Testis (tissue), 3 donors: ENCODE results near the gene TMEM63A. TPM values are rescaled to one million over a fixed set of nuclear protein-coding genes. Genes with fewer than 3 reads are reported as not detected.
"Not testable (repeated sequence)": the region's sequence is repeated elsewhere in the genome, so short reads cannot be mapped to it uniquely, and the experiment has no call there.

Experiments used
- DNase-seq: peaks from one replicate; pipeline ENCODE4 v3.0.0-alpha.2; 2019
- H3K27ac ChIP-seq, 2 donors: fragments of 200-600 bp; sonication (generic); one replicate each; pipeline ENCODE4 v1.5.1; 2019
- H3K27me3 ChIP-seq: fragments of 200-600 bp; sonication (generic); one replicate; pipeline ENCODE4 v1.5.1; 2019
- H3K36me3 ChIP-seq: fragments of 200-600 bp; sonication (generic); one replicate; pipeline ENCODE4 v1.5.1; 2017; ENCODE audit warnings: low read depth; ENCODE audit errors: missing control alignments
- H3K4me1 ChIP-seq: fragments of 200-600 bp; sonication (generic); one replicate; pipeline ENCODE4 v1.5.1; 2019
- H3K4me3 ChIP-seq, 2 donors: fragments of 200-600 bp; sonication (generic); one replicate each; pipeline ENCODE4 v1.5.1; 2017 to 2019
- H3K9me3 ChIP-seq: fragments of 200-600 bp; sonication (generic); one replicate; pipeline ENCODE4 v1.5.1; 2017
- CTCF ChIP-seq, 3 experiments: fragments of 450-650 bp in 2 of 3; fragments of 200-600 bp in 1 of 3; sonication (generic) in 1 of 3; IDR thresholded peaks; one replicate each; pipeline ENCODE4 v1.5.1; 2016 to 2019; ENCODE audit warnings: antibody characterized with exemption in 3 of 3, mild to moderate bottlenecking in 2 of 3, moderate library complexity in 1 of 3
- POLR2A ChIP-seq: fragments of 450-650 bp; IDR thresholded peaks from one replicate; pipeline ENCODE4 v1.6.1; 2017; ENCODE audit warnings: antibody characterized with exemption, mild to moderate bottlenecking, moderate library complexity
- WGBS, 2 donors: methylation state at CpG; one replicate each; pipeline ENCODE4 v1.1.5; 2018; 5-methylcytosine and 5-hydroxymethylcytosine counted together
- intact Hi-C: fragments of 100-400 bp; cut with DNase I; formaldehyde crosslinking; loops from one replicate; pipeline ENCODE4 v1.15.1; 2023; ENCODE audit warnings: low total_unique reads
- polyA plus RNA-seq: library from polyadenylated mRNA; stranded (reverse); fragments of 350-450 nt; fragmentation: Illumina TruSeq; extraction: RNeasy Lipid Tissue Mini Kit (QIAGEN cat#74804); gene quantifications from one replicate; pipeline ENCODE4 v1.2.3, GENCODE V29; 2014; ENCODE audit warnings: low read depth, low replicate concordance; ENCODE audit not compliant: insufficient read depth
- total RNA-seq, 2 donors: library from RNA; depleted of rRNA; stranded (reverse); fragments of >200 nt; gene quantifications; one replicate each; pipeline ENCODE4 v1.2.3, GENCODE V29; 2016

TMEM63A gene
- total and polyA plus RNA-seq, 3 donors from 2014 or later: 13.6 to 51.7 (median 46.9) TPM

DNA sequence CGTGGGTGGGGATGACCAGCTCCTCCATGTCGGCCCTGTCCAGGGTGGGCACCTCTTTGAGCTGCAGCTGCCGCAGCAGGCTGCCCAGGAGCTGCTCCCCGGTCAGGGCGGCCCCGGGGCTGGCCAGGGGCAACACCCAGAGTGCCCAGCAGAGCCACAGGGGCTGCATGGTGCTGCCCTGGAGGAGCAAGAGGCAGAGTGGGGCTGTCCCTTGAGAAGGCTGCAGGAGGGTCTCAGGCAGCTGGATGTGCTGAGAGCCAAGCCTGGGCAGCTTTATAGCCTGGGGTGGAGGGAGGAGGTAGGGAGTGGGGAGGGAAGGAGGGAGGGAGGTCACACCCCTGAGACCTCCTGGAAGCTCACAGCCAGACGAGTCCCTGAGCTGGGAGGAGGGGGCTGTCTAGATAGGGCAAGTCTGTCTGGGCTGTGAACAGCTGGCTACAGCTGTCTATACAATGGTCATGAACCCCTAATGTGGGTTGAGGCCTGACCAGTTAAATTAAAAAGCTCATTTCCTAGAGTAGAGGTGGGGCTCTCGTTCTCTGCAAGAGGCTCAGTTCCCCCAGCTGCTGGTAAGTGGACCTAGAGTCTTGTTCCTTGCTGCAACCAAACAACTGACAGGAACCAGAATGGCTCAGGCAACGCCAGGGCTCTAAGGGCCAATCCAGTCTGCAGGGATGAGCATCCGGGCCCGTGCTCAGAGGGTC, 6.9 kb upstream of the TMEM63A start, which contains the start of gene LEFTY1:
Gene LEFTY1 (minus strand): TSS at position 249 of the 704 bp plus-strand sequence. CDS start 80 bp downstream, at position 169.
- Histone ChIP-seq H3K4me1 (no peaks in the 10 kb centered on the region), H3K27me3 (no peaks in the 10 kb centered on the region), H3K36me3 (no peaks in the 10 kb centered on the region), H3K9me3 (no peaks in the 10 kb centered on the region), H3K4me3 (no peak within 1 kb of the TSS), H3K27ac (no peak within 1 kb of the TSS)
- no peak for TF ChIP-seq CTCF (IDR thresholded peaks at IDR 0.05)
- TF ChIP-seq POLR2A: no peak
- 44 to 68% methylated on average over 2 to 9 of the region's 11 CpGs for WGBS, 2 donors
- no peak for DNase-seq
- intact Hi-C loops: no loop called here

- no peaks in the 10 kb centered on the region for H3K36me3 ChIP-seq
- H3K27me3 ChIP-seq: no peaks in the 10 kb centered on the region
- no peak for TF ChIP-seq CTCF (IDR thresholded peaks at IDR 0.05)
- no peak for TF ChIP-seq POLR2A
- intact Hi-C loops: no loop called here
- H3K27ac ChIP-seq: no peak overlapping the region
- DNase-seq: no peak
- H3K4me3 ChIP-seq: no peak overlapping the region
- 73 to 83% methylated on average over 4 to 17 of the region's 18 CpGs for WGBS, 2 donors
- no peaks in the 10 kb centered on the region for H3K9me3 ChIP-seq
- H3K4me1 ChIP-seq: peaks cover under 1% of the 10 kb centered on the region
These were observed 6.2 kb upstream of the TMEM63A start for GRCh38 chr1:225888289-225888897.

DNA sequence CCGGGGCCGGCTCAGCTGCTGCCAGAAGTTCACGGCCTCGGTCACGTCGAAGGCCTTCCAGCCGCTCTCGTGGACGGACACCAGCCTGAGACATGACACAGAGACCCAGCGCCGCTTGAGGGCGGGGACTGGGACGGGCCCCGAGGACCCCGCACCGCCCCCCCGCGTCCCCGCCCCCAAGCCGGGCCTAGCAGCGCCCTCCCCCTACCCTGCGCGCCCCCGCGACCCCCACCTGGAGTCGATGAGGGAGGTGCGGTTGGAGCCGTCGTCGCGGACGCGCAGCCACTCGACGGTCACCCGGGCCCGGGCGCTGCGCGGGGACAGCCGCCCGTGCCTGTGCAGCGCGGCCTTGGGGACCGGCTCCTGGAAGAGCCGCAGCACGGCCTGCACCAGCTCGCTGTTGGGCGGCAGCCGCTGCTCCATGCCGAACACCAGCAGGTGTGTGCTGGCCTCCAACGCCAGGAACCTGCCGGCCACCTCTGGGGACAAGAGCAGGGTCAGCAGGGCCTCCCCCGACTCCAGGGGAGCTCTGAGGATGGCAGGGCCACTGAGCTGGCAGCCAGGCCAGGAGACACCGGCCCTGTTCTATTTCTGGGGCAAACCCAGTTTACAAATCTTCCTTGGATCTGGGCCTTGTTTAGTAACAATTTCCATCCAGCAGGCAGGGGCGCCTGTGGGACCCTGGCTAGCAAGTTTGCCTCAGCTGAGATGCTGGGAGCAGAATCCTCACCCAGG, 5.5 kb upstream of the TMEM63A start:
- H3K27me3 ChIP-seq, H3K36me3 ChIP-seq, intact Hi-C loops, H3K27ac ChIP-seq, DNase-seq, H3K4me1 ChIP-seq, H3K9me3 ChIP-seq: not testable (repeated sequence)
- WGBS, 2 donors: 52% methylated on average over 21 of the region's 56 CpGs; no CpG with 5 or more reads in 1 of the 2 donors
- peak overlapping the region in 1 of 2 donors; percentile 18 for H3K4me3 ChIP-seq

- Histone ChIP-seq H3K27me3 (no peaks in the 10 kb centered on the region), H3K36me3 (no peaks in the 10 kb centered on the region), H3K4me1 (peaks cover 4% of the 10 kb centered on the region), H3K27ac (no peak overlapping the region), H3K4me3 (no peak overlapping the region), H3K9me3 (no peaks in the 10 kb centered on the region)
- 79 to 88% methylated on average over 4 to 7 of the region's 7 CpGs for WGBS, 2 donors
- intact Hi-C loops: no loop called here
- TF ChIP-seq CTCF (IDR thresholded peaks at IDR 0.05): no peak
- TF ChIP-seq POLR2A: no peak
- no peak for DNase-seq
These were observed 4.8 kb upstream of the TMEM63A start for GRCh38 chr1:225887030-225887314.
